KMS-11 (cell line): ENCODE data around the gene PROX2.

Experiments used
- H2AFZ ChIP-seq: fragments of 200-600 bp; sonication (generic); 2 replicates; pipeline ENCODE4 v1.6.1; 2016; ENCODE audit warnings: antibody characterized with exemption, mixed run types, low read depth
- H3K27ac ChIP-seq: fragments of 200-600 bp; sonication (generic); 2 replicates; pipeline ENCODE4 v1.6.1; 2016; ENCODE audit warnings: mild to moderate bottlenecking, mixed run types
- H3K27me3 ChIP-seq: fragments of 200-600 bp; sonication (generic); 2 replicates; pipeline ENCODE4 v1.6.1; 2017; ENCODE audit warnings: mild to moderate bottlenecking, low read depth, mixed run types, moderate library complexity; ENCODE audit not compliant: insufficient read depth
- H3K36me3 ChIP-seq: fragments of 200-600 bp; sonication (generic); 2 replicates; pipeline ENCODE4 v1.6.1; 2017; ENCODE audit warnings: mild to moderate bottlenecking, mixed run types; ENCODE audit not compliant: insufficient read depth
- H3K4me1 ChIP-seq: fragments of 200-600 bp; sonication (generic); 2 replicates; pipeline ENCODE4 v1.6.1; 2016; ENCODE audit warnings: mild to moderate bottlenecking, low read depth, mixed run types; ENCODE audit not compliant: poor library complexity, severe bottlenecking
- H3K4me2 ChIP-seq: fragments of 200-600 bp; sonication (generic); 2 replicates; pipeline ENCODE4 v1.7.0; 2016; ENCODE audit warnings: mild to moderate bottlenecking, mixed run types
- H3K4me3 ChIP-seq: fragments of 200-600 bp; sonication (generic); IDR thresholded peaks from 2 replicates; pipeline ENCODE4 v1.6.1; 2017; ENCODE audit warnings: low read depth, low read length, mixed read lengths; ENCODE audit not compliant: insufficient read depth
- H3K79me2 ChIP-seq: fragments of 200-600 bp; sonication (generic); 2 replicates; pipeline ENCODE4 v1.6.1; 2016; ENCODE audit warnings: low read depth, mixed run types; ENCODE audit not compliant: insufficient read depth
- H3K9ac ChIP-seq: fragments of 200-600 bp; sonication (generic); 2 replicates; pipeline ENCODE4 v1.6.1; 2016; ENCODE audit warnings: mild to moderate bottlenecking, mixed run types
- H4K20me1 ChIP-seq: fragments of 200-600 bp; sonication (generic); 2 replicates; pipeline ENCODE4 v1.6.1; 2016; ENCODE audit warnings: mild to moderate bottlenecking, mixed run types; ENCODE audit not compliant: insufficient read depth
- CTCF ChIP-seq: fragments of 200-600 bp; sonication (generic); conservative IDR thresholded peaks from 2 replicates; pipeline ENCODE4 v1.6.1; 2017; ENCODE audit warnings: low read depth, mild to moderate bottlenecking, antibody characterized with exemption, low read length, moderate library complexity, mixed read lengths

The PROX2 gene

GRCh38 chr14:74905595-74906142 is 29.7 kb upstream of the PROX2 start:
- H3K27ac ChIP-seq: no peak overlapping the region
- TF ChIP-seq CTCF: peak; percentile 82
- no peaks in the 10 kb centered on the region for H3K79me2 ChIP-seq
- no peaks in the 10 kb centered on the region for H4K20me1 ChIP-seq
- no peaks in the 10 kb centered on the region for H3K27me3 ChIP-seq
- H3K4me3 ChIP-seq: no peak overlapping the region
- no peaks in the 10 kb centered on the region for H3K4me1 ChIP-seq
- H2AFZ ChIP-seq: no peak overlapping the region
- H3K9ac ChIP-seq: no peak overlapping the region
- no peak overlapping the region for H3K4me2 ChIP-seq
- peaks cover 4% of the 10 kb centered on the region; the same call in 1 of the 2 replicates for H3K36me3 ChIP-seq

DNA sequence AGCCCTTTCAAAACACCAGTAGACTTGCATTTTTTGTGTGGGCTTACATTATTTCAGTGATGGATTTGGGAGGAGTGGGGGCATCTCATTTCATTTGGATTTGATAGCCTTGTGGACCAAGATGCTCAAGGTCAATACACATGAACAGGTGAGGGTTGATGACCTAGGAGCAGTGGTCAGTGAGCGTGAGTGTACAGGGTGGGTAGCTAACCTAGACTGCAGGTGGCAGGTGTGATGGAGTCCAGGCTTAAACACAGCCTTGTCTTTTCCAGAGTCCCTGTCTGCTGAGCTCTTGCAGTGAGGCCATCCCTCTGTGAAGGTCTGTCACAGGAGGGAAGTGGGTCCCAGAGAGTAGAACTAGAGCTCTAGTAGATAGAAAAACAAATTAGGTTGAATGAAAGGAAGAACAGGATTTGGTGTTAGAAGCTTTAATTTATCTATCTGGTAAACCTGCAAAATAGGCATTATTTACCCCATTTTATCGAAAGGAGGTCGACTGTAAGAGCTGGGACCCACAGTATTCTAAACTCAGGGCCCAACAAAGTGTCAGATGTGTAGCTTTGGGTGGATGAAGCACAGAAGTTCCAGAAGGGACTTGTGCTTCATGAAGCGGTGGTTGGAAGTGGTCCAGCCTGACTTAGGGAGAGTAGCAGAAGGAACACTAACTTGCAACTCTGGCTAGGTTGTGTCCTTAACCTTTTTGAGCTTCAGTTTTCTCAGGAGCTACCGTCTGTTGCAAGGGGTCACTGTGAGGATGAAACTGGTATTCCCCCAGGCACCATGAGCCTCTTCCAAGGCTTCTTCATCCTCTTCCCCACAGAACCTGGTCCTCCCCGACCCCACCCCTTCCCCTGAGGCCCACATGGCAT is 28.9 kb upstream of the PROX2 start:
- Histone ChIP-seq H3K27ac (no peak overlapping the region), H3K4me2 (no peak overlapping the region), H3K27me3 (no peaks in the 10 kb centered on the region), H3K9ac (no peak overlapping the region), H2AFZ (no peak overlapping the region), H3K79me2 (no peaks in the 10 kb centered on the region), H3K4me3 (no peak overlapping the region), H3K36me3 (peaks cover 4% of the 10 kb centered on the region; the same call in 1 of the 2 replicates), H4K20me1 (no peaks in the 10 kb centered on the region), H3K4me1 (no peaks in the 10 kb centered on the region)
- TF ChIP-seq CTCF: no peak

- Histone ChIP-seq H3K4me2 (no peak overlapping the region), H3K9ac (no peak overlapping the region), H3K79me2 (no peaks in the 10 kb centered on the region), H3K27ac (no peak overlapping the region), H3K4me3 (no peak overlapping the region), H3K4me1 (no peaks in the 10 kb centered on the region), H3K36me3 (peaks cover 4% of the 10 kb centered on the region; the same call in 1 of the 2 replicates), H3K27me3 (no peaks in the 10 kb centered on the region), H4K20me1 (no peaks in the 10 kb centered on the region), H2AFZ (no peak overlapping the region)
- no peak for TF ChIP-seq CTCF
Observed at GRCh38 chr14:74902941-74903705, 27.2 kb upstream of the PROX2 start.

DNA sequence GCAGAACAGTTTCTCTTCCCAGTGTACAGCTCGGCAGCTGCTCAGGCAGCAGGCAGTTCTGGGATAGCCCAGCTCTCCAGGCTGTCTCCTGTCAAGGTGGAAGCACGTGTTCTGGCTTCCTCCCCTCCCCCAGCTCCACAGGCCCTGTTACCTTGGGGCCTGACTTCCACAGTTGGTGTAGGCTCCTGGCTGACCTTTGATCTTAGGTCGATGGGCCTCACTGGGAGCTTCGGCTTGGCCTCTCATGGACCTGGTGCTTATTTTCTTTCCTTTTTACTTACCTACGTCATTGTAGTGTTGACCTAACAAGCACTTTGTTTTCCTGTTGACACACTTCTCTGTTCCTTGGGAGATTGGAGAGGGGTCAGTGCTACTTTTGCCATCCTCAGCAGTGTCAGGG is 22.7 kb upstream of the PROX2 start:
- TF ChIP-seq CTCF: no peak
- Histone ChIP-seq H3K36me3 (peaks cover 4% of the 10 kb centered on the region; the same call in 1 of the 2 replicates), H3K27ac (no peak overlapping the region), H3K4me3 (no peak overlapping the region), H3K4me2 (no peak overlapping the region), H4K20me1 (no peaks in the 10 kb centered on the region), H2AFZ (no peak overlapping the region), H3K4me1 (no peaks in the 10 kb centered on the region), H3K79me2 (no peaks in the 10 kb centered on the region), H3K9ac (no peak overlapping the region), H3K27me3 (no peaks in the 10 kb centered on the region)
